ENCODE measurements around the gene PIKFYVE. TPM values are rescaled to one million over a fixed set of nuclear protein-coding genes. Genes with fewer than 3 reads are reported as not detected.

PIKFYVE gene
- total RNA-seq, 1 donor from 2014 or later = 20.2 TPM

DNA sequence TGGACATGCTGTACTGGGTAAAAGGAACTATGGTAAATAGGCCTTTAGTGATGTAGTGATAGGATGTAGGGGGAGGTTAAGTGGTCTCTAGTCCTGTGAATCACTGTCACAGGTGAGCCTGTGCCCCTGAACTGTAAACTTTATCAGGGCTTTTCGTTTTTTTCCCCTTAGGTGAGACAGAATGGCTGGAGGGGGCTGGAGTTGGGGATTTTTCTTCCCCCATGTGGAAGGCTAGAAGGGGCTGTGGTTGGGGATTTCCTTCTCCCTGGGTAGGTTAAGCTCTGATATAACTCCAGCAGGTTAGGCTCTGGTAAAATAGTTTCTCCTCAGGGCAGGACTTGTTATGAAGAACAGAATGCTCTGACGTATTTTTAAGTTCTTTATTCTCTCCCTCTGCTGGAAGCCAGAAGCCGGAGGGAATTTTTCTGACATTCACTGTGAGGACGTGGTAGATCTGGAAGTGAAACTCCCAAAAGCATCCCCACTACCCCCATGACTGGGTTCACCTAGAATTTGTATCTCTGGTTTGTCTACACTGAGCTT lies 28.5 kb downstream of the PIKFYVE start:
- DNase-seq (ENCODE audit: low spot score) = no peak
- intact Hi-C loops (cut with DNase I) = no loop called here

DNA sequence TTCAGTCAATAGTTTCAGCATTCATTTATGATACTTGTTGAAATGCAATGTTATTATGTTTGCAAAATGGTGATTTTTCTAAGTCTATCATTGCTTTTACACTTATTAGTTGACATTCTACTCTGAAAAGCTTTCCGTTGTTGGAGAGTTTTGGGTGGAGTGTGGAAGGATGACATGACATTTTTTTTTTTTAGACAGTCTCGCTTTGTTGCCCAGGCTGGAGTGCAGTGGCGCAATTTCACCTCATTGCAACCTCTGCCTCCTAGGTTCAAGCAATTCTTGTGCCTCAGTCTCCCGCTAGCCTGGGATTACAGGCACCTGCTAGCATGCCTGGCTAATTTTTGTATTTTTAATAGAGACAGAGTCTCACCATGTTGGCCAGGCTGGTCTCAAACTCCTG lies 29.8 kb downstream of the PIKFYVE start:
- intact Hi-C loops (cut with DNase I) = no loop called here
- DNase-seq (ENCODE audit: low spot score) = no peak

DNA sequence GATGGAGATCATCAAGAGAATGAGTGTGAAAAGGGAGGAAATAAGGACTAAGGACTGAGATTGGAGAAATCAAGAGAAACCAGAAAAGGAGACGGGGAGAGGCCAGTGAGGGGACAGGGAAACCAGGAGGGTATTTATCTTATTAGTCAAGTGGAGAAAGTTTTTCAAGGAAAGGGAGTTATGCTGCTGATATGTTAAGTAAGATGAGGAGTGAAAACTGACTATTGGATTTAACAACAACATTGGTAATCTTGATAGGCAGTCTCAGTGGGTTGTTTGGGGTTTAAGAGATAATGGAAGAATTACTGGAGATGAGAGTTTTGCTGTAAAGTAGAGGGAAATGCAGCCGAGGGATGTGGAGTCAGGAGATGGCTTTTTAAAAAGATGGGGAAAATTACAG lies 30.6 kb downstream of the PIKFYVE start:
- intact Hi-C loops (cut with DNase I) = no loop called here
- no peak for DNase-seq (ENCODE audit: low spot score)

DNA sequence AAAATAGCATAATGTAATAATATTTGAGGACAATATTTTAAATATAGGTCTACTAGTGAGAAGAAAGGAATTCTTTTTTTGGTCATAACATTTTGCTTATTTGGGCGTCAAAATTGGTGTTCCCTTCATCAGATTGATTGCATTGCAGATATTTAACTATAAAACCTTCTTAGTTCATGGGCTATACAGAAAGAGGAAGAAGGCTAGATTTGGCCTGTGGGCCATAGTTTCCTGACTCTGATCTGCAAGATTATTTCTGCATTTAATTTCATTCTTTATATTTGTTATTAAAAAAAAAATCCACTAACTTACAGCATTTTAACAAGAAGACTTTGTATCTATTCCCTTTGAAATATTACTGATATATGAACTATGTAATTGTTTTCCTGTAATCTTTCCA lies 31.9 kb downstream of the PIKFYVE start:
- intact Hi-C loops (cut with DNase I) = no loop called here

GRCh38 chr2:208300847-208301618 lies 35.0 kb downstream of the PIKFYVE start:
- DNase-seq (ENCODE audit: low spot score) = no peak
- intact Hi-C loops (cut with DNase I) = no loop called here

More for the DNA sequence above, 31.9 kb downstream of the PIKFYVE start:
- DNase-seq (ENCODE audit: low spot score) = no peak

GRCh38 chr2:208304157-208304556 lies 38.1 kb downstream of the PIKFYVE start:
- intact Hi-C loops (cut with DNase I) = no loop called here
- DNase-seq (ENCODE audit: low spot score) = no peak

DNA sequence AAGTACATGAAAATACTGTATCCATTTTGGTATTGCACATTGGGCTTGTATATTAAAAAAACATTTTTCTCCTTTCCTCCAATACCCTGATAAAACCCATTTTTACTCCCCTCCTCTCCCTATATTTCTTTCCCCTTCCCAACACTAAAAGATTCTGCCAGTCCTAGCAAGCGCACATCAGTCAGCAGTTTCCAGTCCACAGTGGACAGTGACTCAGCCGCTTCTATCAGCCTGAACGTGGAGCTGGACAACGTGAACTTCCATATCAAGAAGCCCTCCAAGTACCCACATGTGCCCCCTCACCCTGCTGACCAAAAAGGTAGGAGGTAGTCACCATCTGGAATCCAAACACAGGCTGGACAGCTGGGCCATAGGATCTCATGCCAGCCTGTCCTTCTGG lies 38.6 kb downstream of the PIKFYVE start:
- DNase-seq (ENCODE audit: low spot score) = no peak
- intact Hi-C loops (cut with DNase I) = no loop called here

DNA sequence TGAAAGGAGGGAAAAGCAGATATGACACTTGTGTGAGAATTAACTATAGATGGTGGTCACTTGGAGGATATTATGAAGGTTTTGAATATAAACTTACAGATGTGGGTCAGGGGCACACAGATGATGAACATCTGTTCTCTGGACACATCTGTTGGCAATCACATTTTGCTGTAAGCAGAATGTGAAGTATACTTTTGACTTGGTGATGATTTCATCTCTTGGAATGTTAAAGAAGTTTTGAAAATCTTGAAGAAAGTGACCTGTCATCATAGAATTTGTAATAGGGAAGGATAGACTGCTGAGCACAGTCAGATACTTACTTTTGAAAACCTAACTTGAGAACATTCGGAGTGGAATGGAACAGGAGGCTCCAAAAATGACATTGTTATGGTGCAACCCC lies 40.2 kb downstream of the PIKFYVE start:
- no peak for DNase-seq (ENCODE audit: low spot score)
- intact Hi-C loops (cut with DNase I) = no loop called here

DNA sequence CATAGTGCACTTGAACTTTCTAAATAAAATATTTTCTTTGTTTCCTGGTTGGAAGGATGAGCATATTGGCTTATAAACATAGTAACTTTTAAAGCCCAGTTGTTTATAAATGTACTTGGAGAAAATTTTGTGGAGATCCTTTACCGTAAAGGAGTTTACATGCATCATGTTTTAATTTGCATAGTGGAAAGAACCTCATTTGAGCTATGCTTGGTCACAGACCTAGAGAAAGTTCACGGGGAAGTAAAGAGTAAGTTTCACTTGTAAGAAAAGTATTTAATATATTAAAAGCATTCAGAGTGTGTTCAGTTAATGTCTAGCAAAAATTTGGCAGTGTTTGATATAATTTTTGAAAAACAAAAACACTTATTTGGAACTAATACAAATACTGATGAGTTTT lies 45.3 kb downstream of the PIKFYVE start:
- intact Hi-C loops (cut with DNase I) = no loop called here
- no peak for DNase-seq (ENCODE audit: low spot score)

DNA sequence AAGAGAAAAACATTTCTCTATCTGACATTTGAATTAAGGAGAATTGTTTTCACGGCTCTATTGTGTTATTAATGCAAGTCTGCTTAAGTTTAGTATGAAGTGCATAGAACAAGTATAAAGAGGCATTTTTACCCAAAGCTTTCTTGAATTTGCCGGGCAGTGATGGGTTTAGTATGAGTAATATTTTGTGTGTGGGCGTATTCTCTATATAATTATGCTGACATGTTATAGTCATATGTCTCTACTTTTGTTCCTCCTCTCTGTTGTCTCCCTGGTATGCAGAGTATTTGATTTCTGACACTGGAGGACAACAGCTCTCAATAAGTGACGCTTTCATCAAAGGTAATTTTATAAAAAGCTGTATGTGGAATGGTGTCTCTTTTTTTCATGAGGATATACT lies 45.9 kb downstream of the PIKFYVE start:
- no peak for DNase-seq (ENCODE audit: low spot score)
- intact Hi-C loops (cut with DNase I) = no loop called here

DNA sequence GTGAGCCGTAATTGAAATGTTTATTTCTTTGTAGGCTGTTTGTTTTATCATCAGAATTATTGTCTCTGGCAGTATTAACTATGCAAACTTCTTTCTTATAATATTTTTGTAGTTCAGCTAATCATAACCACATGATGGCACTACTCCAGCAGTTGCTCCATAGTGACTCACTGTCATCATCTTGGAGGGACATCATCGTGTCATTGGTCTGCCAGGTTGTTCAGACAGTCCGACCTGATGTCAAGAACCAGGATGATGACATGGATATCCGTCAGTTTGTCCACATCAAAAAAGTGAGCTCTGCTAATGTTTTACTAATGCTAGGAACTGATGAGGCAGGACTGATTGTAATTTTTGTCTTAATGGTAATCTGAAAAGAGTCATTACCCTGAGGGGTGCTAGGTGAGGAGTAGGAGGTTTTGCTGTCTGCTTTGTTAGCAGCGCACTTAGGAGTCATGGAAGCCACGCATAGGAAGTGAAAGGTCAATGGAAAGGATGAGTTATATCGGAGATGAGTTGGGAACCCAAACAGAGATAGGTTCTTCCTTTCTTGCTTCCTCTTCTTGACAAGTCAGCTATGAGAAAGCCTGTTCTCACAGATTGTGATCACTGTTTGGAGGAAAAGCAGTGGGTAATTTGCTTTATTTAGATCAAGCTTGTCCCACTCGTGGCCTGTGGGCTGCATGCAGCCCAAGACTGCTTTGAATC lies 49.2 kb downstream of the PIKFYVE start:
- intact Hi-C loops (cut with DNase I) = loop anchor here (5.0 kb wide), 1 partner anchor 63 kb away; no protein-coding TSS in a partner anchor
- DNase-seq (ENCODE audit: low spot score) = no peak

GRCh38 chr2:208318127-208318526 lies 52.1 kb downstream of the PIKFYVE start:
- intact Hi-C loops (cut with DNase I) = loop anchor here (5.0 kb wide), 1 partner anchor 66 kb away; no protein-coding TSS in a partner anchor
- no peak for DNase-seq (ENCODE audit: low spot score)

DNA sequence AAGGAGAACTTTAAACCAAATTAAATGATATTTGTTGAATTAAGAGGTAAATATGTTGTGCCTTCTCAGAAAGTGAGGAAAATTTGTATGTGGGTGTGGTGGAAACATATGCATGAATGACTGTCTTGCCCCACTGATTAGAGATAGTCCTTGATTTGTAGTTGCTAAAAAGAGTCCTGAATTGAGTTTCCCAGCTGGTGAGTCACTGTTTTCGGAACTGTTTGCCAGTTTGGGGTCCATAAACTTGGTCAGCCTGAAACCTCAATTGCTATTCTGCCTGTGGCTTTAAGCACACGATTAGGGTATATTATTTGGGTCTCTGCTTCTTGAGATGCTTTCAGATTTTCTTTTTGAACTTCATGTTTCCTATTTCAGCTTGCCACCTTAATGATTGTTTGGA lies 53.3 kb downstream of the PIKFYVE start:
- no peak for DNase-seq (ENCODE audit: low spot score)
- intact Hi-C loops (cut with DNase I) = loop anchor here (5.0 kb wide), 1 partner anchor 67 kb away; no protein-coding TSS in a partner anchor

GRCh38 chr2:208320686-208321085 lies 54.6 kb downstream of the PIKFYVE start:
- intact Hi-C loops (cut with DNase I) = no loop called here
- no peak for DNase-seq (ENCODE audit: low spot score)

DNA sequence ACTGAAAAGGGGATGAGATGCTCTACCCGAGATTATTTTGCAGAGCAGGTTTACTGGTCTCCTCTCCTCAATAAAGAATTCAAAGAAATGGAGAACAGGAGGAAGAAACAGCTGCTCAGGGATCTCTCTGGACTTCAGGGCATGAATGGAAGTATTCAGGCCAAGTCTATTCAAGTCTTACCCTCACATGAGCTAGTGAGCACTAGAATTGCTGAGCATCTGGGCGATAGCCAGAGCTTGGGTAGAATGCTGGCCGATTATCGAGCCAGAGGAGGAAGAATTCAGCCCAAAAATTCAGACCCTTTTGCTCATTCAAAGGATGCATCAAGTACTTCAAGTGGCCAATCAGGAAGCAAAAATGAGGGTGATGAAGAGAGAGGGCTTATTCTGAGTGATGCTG lies 60.0 kb downstream of the PIKFYVE start:
- DNase-seq (ENCODE audit: low spot score) = no peak
- intact Hi-C loops (cut with DNase I) = no loop called here

DNA sequence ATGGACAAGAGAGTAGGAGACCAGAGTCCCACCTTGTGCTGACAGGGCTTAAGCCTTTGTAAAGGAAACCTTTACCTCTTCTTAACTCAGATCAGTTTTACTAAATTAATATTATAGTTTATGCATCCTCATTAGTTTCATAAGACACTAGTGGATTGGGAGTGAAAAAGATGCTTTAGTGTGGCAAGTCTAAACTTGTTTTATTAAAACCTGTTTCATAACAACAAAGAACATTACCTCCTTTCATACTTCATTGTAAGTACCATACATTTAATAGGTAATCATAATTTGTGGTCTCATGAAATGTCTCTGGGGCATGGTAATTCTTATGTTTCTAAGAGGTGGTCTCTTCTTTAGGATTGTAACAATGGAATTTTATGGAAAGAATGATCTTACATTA lies 63.4 kb downstream of the PIKFYVE start:
- intact Hi-C loops (cut with DNase I) = no loop called here
- DNase-seq (ENCODE audit: low spot score) = no peak

DNA sequence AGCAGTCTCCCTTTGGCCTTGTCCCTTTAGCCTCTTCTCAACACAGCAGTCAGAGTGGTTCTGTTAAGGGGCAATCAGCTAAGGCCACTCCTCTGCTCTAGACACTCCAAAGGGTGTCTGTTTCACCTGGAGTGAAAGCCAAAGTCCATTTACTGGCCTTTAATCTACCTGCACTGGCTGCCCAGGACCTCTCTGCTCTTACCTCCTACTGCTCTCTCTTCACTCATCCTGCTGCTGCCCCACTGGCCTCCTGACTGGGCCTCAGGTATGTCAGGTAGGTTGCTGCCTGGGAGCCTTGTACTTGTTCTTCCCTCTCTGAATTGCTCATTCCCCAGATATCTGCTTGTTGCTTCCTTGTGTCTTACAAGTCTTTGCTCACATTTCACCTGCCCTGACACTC lies 68.2 kb downstream of the PIKFYVE start:
- no peak for DNase-seq (ENCODE audit: low spot score)
- intact Hi-C loops (cut with DNase I) = no loop called here

DNA sequence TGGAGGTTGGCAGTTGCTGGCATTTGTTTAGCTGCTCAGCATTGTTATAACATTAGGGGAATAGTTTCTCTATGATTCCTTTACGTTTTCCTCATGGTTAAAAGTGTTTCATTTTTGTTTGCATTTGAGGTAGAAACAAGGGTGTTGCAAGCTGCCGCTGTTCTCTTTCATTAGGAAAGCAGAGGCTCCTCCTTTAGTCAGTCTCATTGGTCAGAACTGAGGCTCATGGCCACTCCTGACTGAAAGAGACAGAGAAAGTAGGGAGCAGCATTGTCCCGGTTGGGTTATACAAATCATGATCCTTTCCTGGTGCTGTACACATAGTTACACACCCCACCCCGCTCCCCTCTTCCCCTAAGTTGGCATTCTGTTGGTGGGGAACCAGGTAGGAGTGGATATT lies 80.7 kb downstream of the PIKFYVE start:
- no peak for DNase-seq (ENCODE audit: low spot score)
- intact Hi-C loops (cut with DNase I) = no loop called here

GRCh38 chr2:208350610-208351009 lies 84.6 kb downstream of the PIKFYVE start:
- no peak for DNase-seq (ENCODE audit: low spot score)
- intact Hi-C loops (cut with DNase I) = no loop called here

DNA sequence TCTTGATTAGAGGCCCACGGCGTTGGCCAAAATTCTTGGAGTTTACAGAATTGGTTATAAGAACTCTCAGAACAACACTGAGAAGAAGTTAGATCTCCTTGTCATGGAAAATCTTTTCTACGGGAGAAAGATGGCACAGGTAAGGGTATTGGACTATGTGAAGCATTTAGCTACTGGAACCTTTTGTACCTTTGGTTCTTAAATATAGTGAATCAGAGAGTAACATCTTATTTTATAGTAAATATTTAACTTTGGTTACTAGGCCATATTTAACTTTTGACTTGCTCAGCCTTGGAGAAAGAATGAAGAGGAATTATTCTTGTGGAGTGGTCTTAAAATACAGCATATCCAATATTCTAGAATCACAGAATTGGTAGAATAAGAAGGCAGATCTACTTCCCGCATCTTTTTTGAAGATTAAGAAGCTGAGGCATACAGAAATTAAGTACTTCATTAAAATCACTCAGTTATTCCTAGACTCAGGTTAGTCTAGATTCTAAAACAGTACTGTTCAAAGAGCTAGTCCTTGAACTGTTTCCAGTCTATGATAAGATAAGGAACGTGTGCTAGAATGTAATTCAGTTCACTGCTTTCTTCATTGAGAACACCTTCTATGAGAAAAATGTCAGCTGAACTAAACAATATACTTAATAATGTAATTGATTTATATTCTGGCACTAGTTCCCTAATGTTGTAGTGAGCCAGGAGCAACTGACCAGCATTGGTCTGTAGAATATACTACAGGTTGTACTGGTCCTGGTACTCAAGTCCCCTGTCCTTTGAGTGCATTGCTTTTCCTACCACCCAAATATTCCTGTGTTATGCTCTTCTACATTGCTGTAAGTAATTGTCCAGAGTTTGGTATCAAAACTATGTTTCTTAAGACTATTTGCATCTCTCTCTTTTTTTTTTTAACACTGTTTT lies 86.9 kb downstream of the PIKFYVE start:
- DNase-seq (ENCODE audit: low spot score) = no peak
- intact Hi-C loops (cut with DNase I) = no loop called here
